K562 (cell line): ENCODE measurements around the gene HNF4A. TPM values are rescaled to one million over a fixed set of nuclear protein-coding genes. Genes with fewer than 3 reads are reported as not detected.

Experiments used
- ATAC-seq: fragments of 200-7000 bp; cut with Tn5 transposase; 3 replicates; pipeline ENCODE4 v1.9.1; 2020; ENCODE audit warnings: moderate library complexity
- BruUV-seq: library from RNA; stranded (reverse); fragments of 400-500 nt; replicated peaks from 2 replicates; lab custom pipeline; 2021; lab: Mats Ljungman, UMichigan
- CTCF ChIA-PET: fragments of 300-600 bp; formaldehyde crosslinking; extraction: SDS; loops from one replicate; lab custom pipeline; 2021; ENCODE audit warnings: low intra/inter-chr PET ratio; lab: Yijun Ruan, JAX
- POLR2A ChIA-PET: fragments of 300-600, 350-650 bp; sonication (Branson Sonifier 250); formaldehyde crosslinking; extraction: SDS; loops from one replicate; lab custom pipeline; 2021; ENCODE audit warnings: antibody characterized with exemption, inconsistent platforms; lab: Yijun Ruan, JAX
- DNase-seq, 4 experiments: peaks; one replicate each; pipeline versions ENCODE4 v3.0.0 to v3.0.0-alpha.2; 2011 to 2018; ENCODE audit warnings: low spot score in 3 of 4, mixed read lengths in 3 of 4; ENCODE audit errors: extremely low read depth in 1 of 4
- FAIRE-seq: peaks from 2 replicates; lab custom pipeline; 2011; peaks lifted over from hg19 to GRCh38; lab: Jason Lieb, UNC
- H2AFZ ChIP-seq: 2 replicates; pipeline ENCODE4 v1.6.0; 2011; ENCODE audit warnings: low read depth, low read length, control low read depth, inconsistent platforms
- H3K27ac ChIP-seq: fragments of 200-600 bp; 3 replicates; pipeline ENCODE4 v1.8.0; 2011; ENCODE audit warnings: low read depth, mild to moderate bottlenecking, control low read depth, inconsistent platforms, low read length, moderate library complexity, mixed read lengths; ENCODE audit errors: extremely low read depth
- H3K27me3 ChIP-seq, 2 experiments: fragments of 300-600 bp in 1 of 2; 2 replicates in 1 of 2; 3 replicates in 1 of 2; pipeline versions ENCODE4 v1.6.0 to v1.8.0; 2011; ENCODE audit warnings: inconsistent platforms in 2 of 2, low read length in 2 of 2, mild to moderate bottlenecking in 1 of 2, mixed read lengths in 1 of 2, moderate library complexity in 1 of 2; ENCODE audit not compliant: control insufficient read depth in 2 of 2, insufficient read depth in 2 of 2
- H3K36me3 ChIP-seq: fragments of 300-600 bp; 3 replicates; pipeline ENCODE4 v1.8.0; 2011; ENCODE audit warnings: mild to moderate bottlenecking, low read length, inconsistent platforms; ENCODE audit not compliant: control insufficient read depth, insufficient read depth
- H3K4me1 ChIP-seq, 2 experiments: fragments of 200-600 bp in 1 of 2; replicated peaks in 1 of 2; 2 replicates in 1 of 2; 3 replicates in 1 of 2; pipeline versions ENCODE4 v1.5.1 to v1.8.0; 2011; ENCODE audit warnings: inconsistent platforms in 2 of 2, low read length in 2 of 2, mild to moderate bottlenecking in 1 of 2, mixed read lengths in 1 of 2, moderate library complexity in 1 of 2; ENCODE audit not compliant: control insufficient read depth in 2 of 2, insufficient read depth in 2 of 2
- H3K4me2 ChIP-seq: 2 replicates; pipeline ENCODE4 v1.6.1; 2011; ENCODE audit warnings: low read length, control low read depth, inconsistent platforms, mixed read lengths; ENCODE audit not compliant: insufficient read depth
- H3K4me3 ChIP-seq: fragments of 200-600 bp; sonication (generic), shearing (Covaris generic); 2 replicates; pipeline ENCODE4 v1.5.1; 2016; ENCODE audit warnings: control low read depth, inconsistent platforms
- H3K79me2 ChIP-seq: fragments of 200-600 bp; 3 replicates; pipeline ENCODE4 v1.8.0; 2011; ENCODE audit warnings: low read length, inconsistent platforms; ENCODE audit not compliant: control insufficient read depth, insufficient read depth
- H3K9ac ChIP-seq, 2 experiments: 2 replicates each; pipeline versions ENCODE4 v1.6.0 to v1.6.1; 2011; ENCODE audit warnings: low read depth in 2 of 2, low read length in 2 of 2, control low read depth in 1 of 2, inconsistent platforms in 1 of 2, mild to moderate bottlenecking in 1 of 2, mixed read lengths in 1 of 2; ENCODE audit not compliant: insufficient read depth in 1 of 2
- H3K9me1 ChIP-seq: one replicate; pipeline ENCODE4 v1.6.0; 2011; ENCODE audit warnings: inconsistent platforms, mild to moderate bottlenecking, low read length, moderate library complexity; ENCODE audit not compliant: control insufficient read depth, insufficient read depth
- H3K9me3 ChIP-seq: replicated peaks from 2 replicates; pipeline ENCODE4 v1.5.1; 2011; ENCODE audit warnings: low read depth, low read length, inconsistent platforms; ENCODE audit not compliant: control insufficient read depth, insufficient read depth
- H4K20me1 ChIP-seq: replicated peaks from 2 replicates; pipeline ENCODE4 v1.6.1; 2011; ENCODE audit warnings: low read length, inconsistent platforms, mixed read lengths; ENCODE audit not compliant: control insufficient read depth, insufficient read depth
- ADNP ChIP-seq: fragments of 200-800 bp; sonication (Bioruptor generic); IDR thresholded peaks from 2 replicates; pipeline ENCODE4 v1.6.1; 2016; ENCODE audit warnings: missing genetic modification characterization, missing compliant biosample characterization
- HNRNPK ChIP-seq: fragments of 200-400 bp; formaldehyde crosslinking; IDR thresholded peaks from one replicate; pipeline ENCODE4 v1.6.1; 2018; ENCODE audit warnings: mild to moderate bottlenecking, low read depth, low read length; ENCODE audit not compliant: poor library complexity, severe bottlenecking
- SRSF3 ChIP-seq: fragments of 200-400 bp; formaldehyde crosslinking; IDR thresholded peaks from 2 replicates; pipeline ENCODE4 v1.6.1; 2016; ENCODE audit warnings: mild to moderate bottlenecking, low read length, moderate library complexity; ENCODE audit not compliant: insufficient read depth
- ZNF347 ChIP-seq: fragments of 450-650 bp; formaldehyde crosslinking; IDR thresholded peaks from 2 replicates; pipeline ENCODE4 v1.4.0; 2020; ENCODE audit warnings: low read depth, mild to moderate bottlenecking, moderate library complexity
- whole genome bisulfite sequencing: fragments of 100-300 bp; shearing (Covaris generic); methylation state at CpG from one replicate; pipeline ENCODE4 v1.1.6; 2016; ENCODE audit warnings: low coverage, mixed read lengths; ENCODE audit not compliant: insufficient coverage; ENCODE audit errors: missing lambda C conversion rate; 5-methylcytosine and 5-hydroxymethylcytosine counted together
- in situ Hi-C: fragments of 300-500 bp; cut with MboI; formaldehyde crosslinking; loops from 4 replicates; pipeline ENCODE4 v1.15.0; 2018; ENCODE audit warnings: inconsistent platforms, mixed read lengths
- intact Hi-C: fragments of 100-400 bp; cut with micrococcal nuclease; formaldehyde crosslinking; loops from 2 replicates; pipeline ENCODE4 v1.14.2; 2022
- polyA plus RNA-seq, 8 experiments: library from polyadenylated mRNA; depleted of rRNA in 4 of 8; stranded (reverse) in 5 of 8; unstranded in 3 of 8; fragments of >200 nt; fragmentation: Nextera tagmentation in 2 of 8; fragmentation: Illumina TruSeq in 1 of 8; extraction: Ambion mirVana in 2 of 8; extraction: Trizol in 1 of 8; gene quantifications; 2 replicates each; pipeline versions ENCODE4 v1.2.1 to v1.2.3, GENCODE V29; 2011 to 2014; ENCODE audit warnings: inconsistent platforms in 1 of 8, missing spikeins in 1 of 8
- total RNA-seq, 7 experiments: library from RNA; depleted of rRNA in 6 of 7; stranded (reverse); fragments of >200 nt in 6 of 7; fragmentation: Illumina TruSeq in 2 of 7; extraction: Trizol in 2 of 7; gene quantifications; 2 replicates each; pipeline versions ENCODE4 v1.2.1 to v1.2.3, GENCODE V29; 2011 to 2021; ENCODE audit warnings: low replicate concordance in 1 of 7

HNF4A gene
- total and polyA plus RNA-seq, 9 of the 15 experiments (the other 6 are each of a cell fraction or from before 2014, with no cell fraction given) = 0.03 to 0.27 (median 0.08) TPM; not detected in 5

- CTCF ChIA-PET = interaction anchor here (0.6 kb wide), 1 partner anchor 237 kb away, joined by 3 read pairs; no protein-coding TSS in a partner anchor
- Histone ChIP-seq H3K9me3 (no peaks in the 10 kb centered on the region), H3K9ac (no peak overlapping the region), H3K27ac (no peak overlapping the region), H3K4me1 (peaks cover 0 to 4% of the 10 kb centered on the region in 2 experiments; a peak in 1 of 5 replicates), H3K27me3 (peaks cover 8 to 38% of the 10 kb centered on the region in 2 experiments; a peak in 4 of 5 replicates), H4K20me1 (no peaks in the 10 kb centered on the region; the same call in none of the 2 replicates), H2AFZ (no peak overlapping the region), H3K4me2 (no peak overlapping the region), H3K4me3 (no peak overlapping the region), H3K36me3 (no peaks in the 10 kb centered on the region), H3K9me1 (no peaks in the 10 kb centered on the region), H3K79me2 (no peaks in the 10 kb centered on the region)
- POLR2A ChIA-PET = no interaction called here
- WGBS = 2% methylated on average over 7 of the region's 7 CpGs
- FAIRE-seq (no peak), DNase-seq (no peak), ATAC-seq (no peak)
- no peak for TF ChIP-seq ZNF347 (CRISPR knock-in tag)
- no peak for TF ChIP-seq ADNP (tag)
- no TSS peak for BruUV-seq
- intact Hi-C loops = no loop called here
- in situ Hi-C loops = no loop called here
Observed at GRCh38 chr20:44450903-44451450, 95.5 kb downstream of the HNF4A start.

- intact Hi-C loops = no loop called here
- DNase-seq (no peak), ATAC-seq (no peak), FAIRE-seq (peak; percentile 26)
- ChIA-PET POLR2A (interaction anchor here (0.6 to 1.6 kb wide), 3 partner anchors 18 to 64 kb away, joined by 3 to 6 read pairs (median 3); no protein-coding TSS in a partner anchor), CTCF (interaction anchor here (0.6 kb wide), 1 partner anchor 1541 kb away, joined by 3 read pairs; no protein-coding TSS in a partner anchor)
- no peak overlapping the region for H3K27ac ChIP-seq
- TF ChIP-seq SRSF3 = no peak
- no peak for TF ChIP-seq HNRNPK
- in situ Hi-C loops = no loop called here
- peaks cover 0 to 8% of the 10 kb centered on the region in 2 experiments; a peak in 2 of 5 replicates for H3K4me1 ChIP-seq
- no peak overlapping the region for H3K4me3 ChIP-seq
- WGBS = 9% methylated on average over 7 of the region's 7 CpGs
- H4K20me1 ChIP-seq = no peaks in the 10 kb centered on the region; the same call in 1 of the 2 replicates
- no peaks in the 10 kb centered on the region for H3K9me3 ChIP-seq
- H3K27me3 ChIP-seq = peaks cover 7 to 23% of the 10 kb centered on the region in 2 experiments; a peak in 4 of 5 replicates
- 0 out of 2 replicates have a peak overlapping the region, but pooled peaks have one; percentile 26 for H2AFZ ChIP-seq
- no peaks in the 10 kb centered on the region for H3K9me1 ChIP-seq
- no peak overlapping the region for H3K4me2 ChIP-seq
- no TSS peak for BruUV-seq
- no peaks in the 10 kb centered on the region for H3K79me2 ChIP-seq
- no peaks in the 10 kb centered on the region for H3K36me3 ChIP-seq
- no peak overlapping the region for H3K9ac ChIP-seq
Observed at GRCh38 chr20:44454306-44454963, 98.9 kb downstream of the HNF4A start.
